ENCODE results near the gene TTC28. TPM values are rescaled to one million over a fixed set of nuclear protein-coding genes. Genes with fewer than 3 reads are reported as not detected.
"Not testable (repeated sequence)": the region's sequence is repeated elsewhere in the genome, so short reads cannot be mapped to it uniquely, and the experiment has no call there.

TTC28 gene
- total RNA-seq, 6 experiments from 2014 or later, result 10.8 to 18.9 (median 13.6) TPM

GRCh38 chr22:28464127-28464526 is 215.5 kb downstream of the TTC28 start:
- Mint-ChIP-seq H3K36me3 (ENCODE audit: low read depth) (no peaks in the 10 kb centered on the region), H3K9me3 (no peaks in the 10 kb centered on the region), H3K4me3 (no peak overlapping the region), H3K4me1 (ENCODE audit: low read depth) (no peaks in the 10 kb centered on the region), H3K27me3 (ENCODE audit: insufficient read depth) (no peaks in the 10 kb centered on the region), H3K27ac (no peak overlapping the region)
- TF ChIP-seq CTCF (IDR thresholded peaks at IDR 0.05), result no peak
- no peak for DNase-seq

GRCh38 chr22:28463408-28463807 is 216.2 kb downstream of the TTC28 start:
- H3K36me3 Mint-ChIP-seq (ENCODE audit: low read depth); H3K4me1 Mint-ChIP-seq (ENCODE audit: low read depth); H3K4me3 Mint-ChIP-seq; H3K27me3 Mint-ChIP-seq (ENCODE audit: insufficient read depth); DNase-seq; H3K9me3 Mint-ChIP-seq; H3K27ac Mint-ChIP-seq: not testable (repeated sequence)

- H3K4me3 Mint-ChIP-seq, result no peak overlapping the region
- H3K27me3 Mint-ChIP-seq (ENCODE audit: insufficient read depth), result no peaks in the 10 kb centered on the region
- no peak for TF ChIP-seq CTCF (IDR thresholded peaks at IDR 0.05)
- no peaks in the 10 kb centered on the region for H3K9me3 Mint-ChIP-seq
- H3K27ac Mint-ChIP-seq, result no peak overlapping the region
- H3K4me1 Mint-ChIP-seq (ENCODE audit: low read depth), result no peaks in the 10 kb centered on the region
- no peak for DNase-seq
- no peaks in the 10 kb centered on the region for H3K36me3 Mint-ChIP-seq (ENCODE audit: low read depth)
Measured at GRCh38 chr22:28462901-28463300, 216.7 kb downstream of the TTC28 start.

- Mint-ChIP-seq H3K27ac (no peak overlapping the region), H3K9me3 (no peaks in the 10 kb centered on the region), H3K27me3 (ENCODE audit: insufficient read depth) (no peaks in the 10 kb centered on the region), H3K4me3 (no peak overlapping the region), H3K4me1 (ENCODE audit: low read depth) (no peaks in the 10 kb centered on the region), H3K36me3 (ENCODE audit: low read depth) (no peaks in the 10 kb centered on the region)
- no peak for DNase-seq
- TF ChIP-seq CTCF (IDR thresholded peaks at IDR 0.05), result no peak
Measured at GRCh38 chr22:28462041-28462440, 217.6 kb downstream of the TTC28 start.

GRCh38 chr22:28454431-28455064 is 225.1 kb downstream of the TTC28 start:
- H3K4me1 Mint-ChIP-seq (ENCODE audit: low read depth), result no peaks in the 10 kb centered on the region
- H3K27me3 Mint-ChIP-seq (ENCODE audit: insufficient read depth), result no peaks in the 10 kb centered on the region
- no peak for TF ChIP-seq CTCF (IDR thresholded peaks at IDR 0.05)

GRCh38 chr22:28450109-28450508 is 229.5 kb downstream of the TTC28 start:
- H3K36me3 Mint-ChIP-seq (ENCODE audit: low read depth), result no peaks in the 10 kb centered on the region
- H3K4me1 Mint-ChIP-seq (ENCODE audit: low read depth), result no peaks in the 10 kb centered on the region
- no peaks in the 10 kb centered on the region for H3K9me3 Mint-ChIP-seq
- no peak overlapping the region for H3K4me3 Mint-ChIP-seq
- no peak for TF ChIP-seq CTCF (IDR thresholded peaks at IDR 0.05)
- DNase-seq, result no peak
- H3K27me3 Mint-ChIP-seq (ENCODE audit: insufficient read depth), result no peaks in the 10 kb centered on the region
- H3K27ac Mint-ChIP-seq, result no peak overlapping the region

More at GRCh38 chr22:28454431-28455064, 225.1 kb downstream of the TTC28 start:
- no peak for DNase-seq
- Mint-ChIP-seq H3K36me3 (ENCODE audit: low read depth) (no peaks in the 10 kb centered on the region), H3K9me3 (no peaks in the 10 kb centered on the region), H3K27ac (no peak overlapping the region), H3K4me3 (no peak overlapping the region)
